Hematopoietic multipotent progenitor cell (in vitro differentiated cells): ENCODE results near the gene KIAA0586. TPM values are rescaled to one million over a fixed set of nuclear protein-coding genes. Genes with fewer than 3 reads are reported as not detected.
"Not testable (repeated sequence)": the region's sequence is repeated elsewhere in the genome, so short reads cannot be mapped to it uniquely, and the experiment has no call there.

Experiments
- DNase-seq, 3 donors: peaks; one replicate each; pipeline ENCODE4 v3.0.0-alpha.2; 2011 to 2015; ENCODE audit warnings: low read depth in 2 of 3, low spot score in 2 of 3
- total RNA-seq: library from RNA; depleted of rRNA; stranded (reverse); fragments of >200 nt; gene quantifications from one replicate; pipeline ENCODE4 v1.2.3, GENCODE V29; 2012

The KIAA0586 gene
- total RNA-seq, result 12.1 TPM

DNA sequence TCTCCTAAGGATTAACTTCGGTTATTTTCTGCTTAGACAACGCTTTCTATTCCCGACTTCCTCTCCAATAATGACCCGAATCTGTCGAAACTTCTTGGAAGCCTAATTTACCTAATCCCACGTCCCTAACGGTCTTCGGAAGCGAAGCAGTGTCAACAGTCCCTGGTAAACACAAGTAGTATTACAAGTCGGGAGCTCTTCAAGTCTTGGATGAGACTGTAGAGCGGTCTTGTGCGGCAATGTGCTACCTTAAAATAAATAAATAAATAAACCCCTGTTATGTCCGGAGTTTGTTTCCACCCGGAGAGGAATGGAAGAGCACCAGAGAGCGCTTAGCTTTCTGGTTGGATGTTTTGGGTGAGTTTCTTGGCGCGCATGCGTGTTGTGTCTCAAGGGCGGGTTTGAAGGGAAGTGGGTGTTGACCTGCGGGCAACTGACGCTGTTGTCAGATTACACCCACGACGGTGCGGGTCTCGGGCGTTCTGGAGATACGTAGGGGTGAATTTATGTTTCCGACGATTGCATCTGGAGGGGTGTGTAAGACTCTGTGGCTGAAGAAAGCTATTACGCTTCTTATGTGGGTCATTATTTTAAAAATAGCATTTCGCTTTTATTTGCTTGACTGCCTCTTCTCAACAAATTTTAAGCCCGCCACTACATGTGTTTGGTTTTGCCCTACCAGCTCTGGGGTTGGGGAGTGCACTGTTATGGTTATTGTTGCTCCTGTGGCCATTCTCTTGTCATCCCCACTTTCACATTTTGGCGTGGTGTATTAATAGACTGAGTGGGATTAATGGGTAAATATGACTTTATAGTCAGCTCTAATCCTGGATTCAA, at the start of gene KIAA0586, which contains the start of gene TIMM9:
Gene KIAA0586, plus strand, starts transcription at position 439 of the 837 bp plus-strand sequence. CDS start 546 bp downstream, outside the sequence.
Gene TIMM9, minus strand, starts transcription at position 251 of the 837 bp plus-strand sequence. CDS start 15,586 bp downstream, outside the sequence.
- peak; percentile 87 to 100 (median 99) for DNase-seq

DNA sequence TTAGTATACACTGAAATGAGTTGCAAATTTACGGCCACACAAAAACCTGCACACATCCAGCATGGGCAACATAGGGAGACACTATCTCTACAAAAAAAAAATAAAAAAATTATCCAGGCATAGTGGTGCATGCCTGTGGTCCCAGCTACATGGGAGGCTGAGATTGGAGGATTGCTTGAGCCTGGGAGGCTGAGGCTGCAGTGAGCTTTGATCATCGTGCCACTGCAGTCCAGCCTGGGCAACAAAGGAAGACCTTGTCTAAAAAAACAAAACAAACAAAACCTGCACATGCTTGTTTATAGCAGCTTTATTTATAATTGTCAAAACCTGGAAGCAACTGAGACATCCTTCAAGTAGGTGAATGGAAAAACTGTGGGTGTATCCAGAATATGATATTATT, 36.7 kb upstream of the KIAA0586 start:
- no peak for DNase-seq

DNA sequence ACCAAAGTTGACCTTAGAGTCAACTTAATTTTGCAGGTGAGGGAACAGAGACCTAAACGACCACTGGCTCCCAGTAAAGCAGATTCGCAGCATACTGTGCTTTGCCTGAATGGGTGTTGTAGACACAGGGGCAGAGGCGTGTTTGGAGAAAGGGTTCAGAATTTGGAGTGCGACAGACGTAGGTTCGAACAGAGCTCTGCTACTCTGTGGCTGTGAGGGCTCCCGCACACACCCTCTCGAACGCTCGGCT, 32.0 kb upstream of the KIAA0586 start:
- no peak for DNase-seq

DNA sequence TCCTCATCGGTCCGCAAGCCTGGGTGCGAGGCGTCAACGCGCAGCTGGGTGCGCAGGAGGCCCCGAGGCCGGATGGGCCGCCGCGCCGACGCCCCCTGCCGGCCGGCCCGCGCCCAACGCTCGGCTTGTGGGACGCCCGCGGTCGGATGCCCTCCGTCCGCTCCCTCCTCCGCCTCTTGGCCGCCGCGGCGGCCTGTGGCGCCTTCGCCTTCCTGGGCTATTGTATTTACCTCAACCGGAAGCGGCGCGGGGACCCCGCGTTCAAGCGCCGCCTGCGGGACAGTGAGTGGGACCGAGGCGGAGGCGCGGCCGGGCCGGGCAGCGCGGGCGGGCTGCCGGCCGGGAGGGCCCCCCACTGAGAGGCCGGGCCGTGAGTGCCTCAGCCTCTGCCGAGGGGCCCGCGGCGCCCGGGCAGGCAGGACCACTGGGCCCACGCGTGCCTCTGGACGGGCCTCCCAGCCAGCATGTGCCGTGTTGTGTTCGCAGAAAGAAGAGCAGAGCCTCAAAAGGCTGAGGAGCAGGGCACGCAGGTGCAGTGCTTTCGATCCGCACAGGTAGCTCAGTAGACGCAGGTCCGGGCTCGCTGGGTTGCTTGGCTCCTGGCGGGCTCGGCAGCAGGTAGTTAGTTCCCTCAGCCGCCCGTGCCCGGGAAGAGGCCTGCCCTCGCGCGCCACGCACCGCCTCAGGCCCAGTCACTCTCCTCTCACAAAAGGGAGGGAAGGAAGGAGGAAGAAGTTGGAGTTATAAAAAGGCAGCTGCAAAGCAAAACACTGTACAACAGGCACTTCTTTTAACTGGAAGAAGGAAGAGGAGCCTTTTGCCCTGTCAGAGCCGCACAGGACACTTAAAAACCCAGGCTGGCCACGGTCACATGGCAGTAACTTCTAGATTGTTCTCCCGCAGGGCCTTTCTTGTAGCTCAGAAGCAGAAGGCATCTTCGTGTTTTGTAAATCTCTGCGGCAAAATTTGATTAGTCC, 31.4 kb upstream of the KIAA0586 start, which contains the start of gene TOMM20L:
Gene TOMM20L, plus strand, starts transcription at position 119 of the 977 bp plus-strand sequence. Its CDS starts 28 bp downstream, at position 147.
- peak; percentile 69 to 83 (median 81) for DNase-seq

DNA sequence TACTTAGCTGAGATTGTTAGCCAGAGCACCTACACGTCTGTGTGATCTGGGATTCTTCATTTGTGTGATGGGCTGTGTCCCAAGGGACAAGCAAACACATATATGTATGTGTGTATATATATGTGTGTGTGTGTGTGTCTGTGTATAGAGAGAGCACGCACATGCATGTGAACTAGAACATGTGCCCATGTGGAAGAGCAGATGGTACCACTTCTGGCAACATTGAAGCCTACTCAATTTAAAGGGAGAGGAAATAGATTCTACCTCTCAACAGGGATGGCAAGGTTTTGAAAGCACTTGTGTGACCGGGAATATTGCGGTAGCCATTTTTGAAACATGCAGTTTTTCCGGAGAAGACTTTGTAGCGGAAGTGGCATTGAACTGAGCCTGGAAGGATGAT, 30.4 kb upstream of the KIAA0586 start:
- DNase-seq, result no peak

DNA sequence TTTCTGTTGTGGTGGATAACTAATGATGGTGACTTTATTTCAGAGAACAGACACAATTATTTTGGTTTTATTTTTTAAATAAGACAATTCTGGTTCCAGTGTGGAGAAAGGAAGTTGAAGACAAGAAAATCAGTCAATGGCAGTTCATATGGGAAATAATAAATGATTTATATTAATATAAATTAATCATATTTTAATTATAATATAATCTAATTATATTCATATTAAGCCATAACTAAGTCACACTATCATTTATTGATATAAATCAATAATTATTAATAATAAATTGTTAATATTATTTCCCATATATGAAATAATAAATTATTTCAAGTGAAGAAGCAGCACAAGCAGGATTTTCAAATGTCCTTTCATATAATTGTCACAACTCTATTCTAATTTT, 29.0 kb upstream of the KIAA0586 start:
- no peak for DNase-seq

DNA sequence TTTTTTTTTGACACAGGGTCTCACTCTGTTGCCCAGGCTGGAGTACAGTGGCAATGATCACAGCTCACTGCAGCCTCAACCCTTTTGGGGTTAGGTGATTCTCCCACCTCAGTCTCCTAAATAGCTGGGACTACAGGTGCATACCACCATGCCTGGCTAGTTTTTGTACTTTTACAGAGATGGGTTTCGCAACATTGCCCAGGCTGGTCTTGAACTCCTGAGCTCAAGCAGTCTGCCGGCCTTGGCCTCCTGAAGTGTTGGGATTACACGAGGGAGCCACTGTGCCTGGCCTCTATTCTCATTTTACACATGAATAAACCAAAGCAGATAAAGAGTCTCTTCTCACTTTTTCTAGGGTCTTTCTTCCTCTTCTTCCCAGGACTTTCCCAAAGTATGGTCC, 28.6 kb upstream of the KIAA0586 start:
- DNase-seq, result no peak

DNA sequence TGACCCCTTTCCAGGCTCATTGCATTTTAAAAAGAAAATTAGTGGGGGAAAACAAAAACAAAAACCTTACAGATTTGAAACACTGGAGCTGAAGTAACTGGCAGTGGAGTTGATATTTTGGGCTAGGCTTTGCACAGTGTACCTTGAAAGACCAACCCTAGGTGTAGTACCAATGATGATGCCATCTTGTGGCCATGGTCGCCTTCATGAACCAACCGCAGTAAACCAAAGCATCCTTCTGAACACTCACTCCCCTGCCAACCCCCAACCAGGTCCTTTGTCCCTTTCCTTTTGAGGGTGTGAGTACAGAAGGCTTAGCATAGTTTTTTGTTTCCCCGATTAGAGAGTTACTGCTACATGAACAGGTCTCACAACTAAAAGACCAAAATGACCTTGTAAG, 25.9 kb upstream of the KIAA0586 start:
- DNase-seq, result no peak

- DNase-seq, result no peak
These were observed 18.8 kb upstream of the KIAA0586 start for GRCh38 chr14:58408681-58409215.

DNA sequence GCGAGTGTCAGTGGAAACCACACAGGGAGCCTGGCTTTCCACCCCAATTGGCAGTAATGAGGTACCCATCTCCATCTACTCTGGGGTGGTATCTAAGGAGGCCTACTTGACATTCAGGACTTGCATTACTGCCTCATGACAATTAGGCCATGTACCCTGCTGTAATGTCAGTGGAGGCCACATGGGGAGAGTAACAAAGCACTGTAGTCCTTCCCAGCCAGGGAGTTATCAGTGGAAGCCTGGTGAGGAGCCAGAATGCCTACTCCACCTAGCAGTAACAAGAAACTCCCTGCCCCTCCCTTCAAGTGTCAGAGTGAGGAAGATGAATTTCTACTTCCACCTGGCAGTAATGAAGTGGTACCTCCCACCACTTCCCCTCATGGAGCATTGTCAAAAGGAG, 12.7 kb upstream of the KIAA0586 start:
- no peak for DNase-seq

GRCh38 chr14:58415636-58416547, 11.6 kb upstream of the KIAA0586 start:
- peak in 1 of 3 donors; percentile 20 for DNase-seq

GRCh38 chr14:58416934-58417333, 10.6 kb upstream of the KIAA0586 start:
- not testable (repeated sequence) for DNase-seq

GRCh38 chr14:58426670-58427280, 744 bp upstream of the KIAA0586 start:
- peak in 1 of 3 donors; percentile 71 for DNase-seq

DNA sequence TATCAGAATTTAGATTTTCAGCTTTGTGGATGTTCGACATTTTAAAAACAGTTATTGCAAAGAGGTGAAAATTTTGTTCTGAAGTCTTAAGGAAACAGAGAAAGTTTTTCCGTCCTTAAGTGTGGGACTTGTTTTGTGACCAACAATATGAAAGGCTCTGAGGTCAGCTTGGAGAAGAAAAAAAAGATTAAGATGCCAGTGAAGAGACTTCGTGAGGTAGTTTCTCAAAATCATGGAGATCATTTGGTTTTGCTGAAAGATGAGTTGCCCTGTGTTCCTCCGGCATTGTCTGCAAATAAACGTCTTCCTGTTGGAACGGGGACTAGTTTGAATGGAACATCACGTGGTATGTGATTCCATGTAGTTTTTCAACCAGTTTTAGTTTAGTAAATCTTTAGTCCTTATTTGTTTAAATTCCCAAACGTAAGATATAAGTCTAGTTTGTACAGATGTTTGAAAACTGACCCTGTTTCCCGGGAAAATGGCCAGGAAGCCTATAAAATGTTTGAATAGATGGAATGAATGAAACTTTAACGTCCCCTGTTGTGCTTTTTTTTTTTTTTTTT, 682 bp downstream of the KIAA0586 start:
- peak in 2 of 3 donors; percentile 24 to 54 for DNase-seq

- DNase-seq, result no peak
These were observed 2.6 kb downstream of the KIAA0586 start for GRCh38 chr14:58430156-58430555.

- no peak for DNase-seq
These were observed 12.0 kb downstream of the KIAA0586 start for GRCh38 chr14:58439476-58439875.

GRCh38 chr14:58444627-58445026, 17.1 kb downstream of the KIAA0586 start:
- DNase-seq, result no peak

GRCh38 chr14:58455593-58456265, 28.2 kb downstream of the KIAA0586 start:
- no peak for DNase-seq

- no peak for DNase-seq
These were observed 33.3 kb downstream of the KIAA0586 start for GRCh38 chr14:58460772-58461171.
